Ishikawa (cell line): ENCODE data around the gene POGLUT2.

Source experiments
- CEBPB ChIP-seq: IDR thresholded peaks from 2 replicates; pipeline ENCODE4 v1.6.1; 2012
- CREB1 ChIP-seq: IDR thresholded peaks from 2 replicates; pipeline ENCODE4 v1.6.1; 2012; ENCODE audit warnings: low read depth
- EGR1 ChIP-seq: IDR thresholded peaks from 2 replicates; pipeline ENCODE4 v1.6.1; 2012
- EP300 ChIP-seq: IDR thresholded peaks from 2 replicates; pipeline ENCODE4 v1.6.1; 2012; ENCODE audit warnings: borderline replicate concordance
- FOXM1 ChIP-seq: IDR thresholded peaks from 2 replicates; pipeline ENCODE4 v1.6.1; 2012; ENCODE audit warnings: low read depth, borderline replicate concordance
- NFIC ChIP-seq: IDR thresholded peaks from 2 replicates; pipeline ENCODE4 v1.6.1; 2012
- RAD21 ChIP-seq: IDR thresholded peaks from 2 replicates; pipeline ENCODE4 v1.6.1; 2012; ENCODE audit warnings: low read depth
- REST ChIP-seq: IDR thresholded peaks from 2 replicates; pipeline ENCODE4 v1.6.1; 2012; ENCODE audit warnings: low read depth, mild to moderate bottlenecking
- TAF1 ChIP-seq: IDR thresholded peaks from 2 replicates; pipeline ENCODE4 v1.6.1; 2012; ENCODE audit warnings: low read depth, mild to moderate bottlenecking
- TCF12 ChIP-seq: IDR thresholded peaks from 2 replicates; pipeline ENCODE4 v1.6.1; 2012; ENCODE audit warnings: low read depth
- TEAD4 ChIP-seq: IDR thresholded peaks from 2 replicates; pipeline ENCODE4 v1.6.1; 2012
- USF1 ChIP-seq: IDR thresholded peaks from 2 replicates; pipeline ENCODE4 v1.6.1; 2012
- YY1 ChIP-seq: IDR thresholded peaks from 2 replicates; pipeline ENCODE4 v1.6.1; 2012; ENCODE audit warnings: low read depth
- ZBTB7A ChIP-seq: IDR thresholded peaks from 2 replicates; pipeline ENCODE4 v1.6.1; 2012; ENCODE audit warnings: low read depth
- TF ChIP-seq, protein P1 (sequence below): IDR thresholded peaks from 2 replicates; pipeline ENCODE4 v1.6.1; 2012

POGLUT2 gene

GRCh38 chr13:102798581-102799425 lies at the start of gene POGLUT2, which contains the start of gene BIVM:
POGLUT2 (minus strand) TSS chr13:102798976; CDS start chr13:102798670, 306 bp downstream.
BIVM (plus strand) TSS chr13:102799119; CDS start chr13:102807268, 8,149 bp downstream.
- TF ChIP-seq REST = no peak
- TF ChIP-seq ZBTB7A = no peak
- no peak for TF ChIP-seq FOXM1
- peak; percentile 43; the same call in 1 of the 2 replicates for TF ChIP-seq TCF12
- peak; percentile 45; the same call in 1 of the 2 replicates for TF ChIP-seq TAF1
- TF ChIP-seq, protein P1, sequence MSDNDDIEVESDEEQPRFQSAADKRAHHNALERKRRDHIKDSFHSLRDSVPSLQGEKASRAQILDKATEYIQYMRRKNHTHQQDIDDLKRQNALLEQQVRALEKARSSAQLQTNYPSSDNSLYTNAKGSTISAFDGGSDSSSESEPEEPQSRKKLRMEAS = peak; percentile 42; the same call in 1 of the 2 replicates
- no peak for TF ChIP-seq EP300
- no peak for TF ChIP-seq CEBPB
- no peak for TF ChIP-seq TEAD4
- peak; percentile 83 for TF ChIP-seq USF1
- TF ChIP-seq EGR1 = no peak
- 0 out of 2 replicates have a peak, but pooled peaks have one; percentile 9 for TF ChIP-seq NFIC
- no peak for TF ChIP-seq RAD21
- TF ChIP-seq CREB1 = peak; percentile 81
- TF ChIP-seq YY1 = no peak

- TF ChIP-seq RAD21 (peak; percentile 66), EGR1 (0 out of 2 replicates have a peak, but pooled peaks have one; percentile 46), CREB1 (no peak)
Observed at GRCh38 chr13:102847272-102848234, 48.8 kb upstream of the POGLUT2 start.

DNA sequence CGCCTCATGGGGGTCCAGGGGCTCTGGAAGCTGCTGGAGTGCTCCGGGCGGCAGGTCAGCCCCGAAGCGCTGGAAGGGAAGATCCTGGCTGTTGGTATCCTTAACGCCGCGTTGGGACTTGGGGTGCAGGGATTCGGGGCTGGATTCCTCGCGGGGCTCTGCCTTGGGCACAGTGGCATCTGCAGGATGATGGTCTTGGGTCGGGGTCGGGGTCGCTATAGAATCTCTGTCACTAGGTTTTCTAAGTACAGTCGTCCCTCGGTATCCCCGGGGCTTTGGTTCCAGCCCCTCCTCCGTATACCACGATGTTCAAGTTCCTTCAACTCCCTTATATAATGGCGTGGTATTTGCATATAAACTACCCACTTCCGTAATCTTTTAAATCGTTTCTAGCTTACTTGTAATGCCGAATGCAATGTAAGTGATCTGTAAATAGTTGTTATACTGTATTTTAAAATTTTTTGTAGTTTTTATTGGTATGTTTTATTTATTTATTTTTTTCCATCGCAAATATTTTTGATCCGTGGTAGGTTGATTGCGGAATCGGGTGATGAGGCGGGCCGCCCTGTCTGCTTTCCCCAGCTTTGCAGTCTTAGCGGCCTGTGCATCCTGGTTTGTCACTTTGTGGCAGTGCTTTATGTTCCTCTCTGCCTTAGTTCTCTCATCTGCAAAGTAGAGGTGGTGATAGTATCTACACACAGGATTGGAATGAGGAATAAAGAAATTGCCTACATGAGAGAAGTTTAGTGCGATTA lies 47.7 kb upstream of the POGLUT2 start:
- TF ChIP-seq CEBPB (peak; percentile 43; the same call in 1 of the 2 replicates), REST (no peak)

- TF ChIP-seq TAF1 (peak; percentile 51; the same call in 1 of the 2 replicates), FOXM1 (peak; percentile 30; the same call in 1 of the 2 replicates), YY1 (peak; percentile 81), USF1 (peak; percentile 52), TEAD4 (peak; percentile 41), ZBTB7A (no peak), EP300 (peak; percentile 18; the same call in 1 of the 2 replicates), NFIC (peak; percentile 5; the same call in 1 of the 2 replicates), RAD21 (no peak), EGR1 (peak; percentile 88), CEBPB (peak; percentile 15; the same call in 1 of the 2 replicates), TCF12 (peak; percentile 66), REST (no peak), CREB1 (peak; percentile 97)
- TF ChIP-seq, protein P1 = peak; percentile 90
Observed at GRCh38 chr13:102845630-102846260, 47.0 kb upstream of the POGLUT2 start, which contains the start of gene ERCC5. ERCC5 (plus strand) TSS chr13:102846032; CDS start chr13:102846267, 235 bp downstream.
